ENCODE results near the gene PLD1. TPM values are rescaled to one million over a fixed set of nuclear protein-coding genes. Genes with fewer than 3 reads are reported as not detected.
A peak's percentile ranks its signal among the peaks of the same experiment; 100 is the strongest.
"Not testable (repeated sequence)": the region's sequence is repeated elsewhere in the genome, so short reads cannot be mapped to it uniquely, and the experiment has no call there.

The PLD1 gene
- total RNA-seq, 1 experiment from 2014 or later: 33.5 TPM

DNA sequence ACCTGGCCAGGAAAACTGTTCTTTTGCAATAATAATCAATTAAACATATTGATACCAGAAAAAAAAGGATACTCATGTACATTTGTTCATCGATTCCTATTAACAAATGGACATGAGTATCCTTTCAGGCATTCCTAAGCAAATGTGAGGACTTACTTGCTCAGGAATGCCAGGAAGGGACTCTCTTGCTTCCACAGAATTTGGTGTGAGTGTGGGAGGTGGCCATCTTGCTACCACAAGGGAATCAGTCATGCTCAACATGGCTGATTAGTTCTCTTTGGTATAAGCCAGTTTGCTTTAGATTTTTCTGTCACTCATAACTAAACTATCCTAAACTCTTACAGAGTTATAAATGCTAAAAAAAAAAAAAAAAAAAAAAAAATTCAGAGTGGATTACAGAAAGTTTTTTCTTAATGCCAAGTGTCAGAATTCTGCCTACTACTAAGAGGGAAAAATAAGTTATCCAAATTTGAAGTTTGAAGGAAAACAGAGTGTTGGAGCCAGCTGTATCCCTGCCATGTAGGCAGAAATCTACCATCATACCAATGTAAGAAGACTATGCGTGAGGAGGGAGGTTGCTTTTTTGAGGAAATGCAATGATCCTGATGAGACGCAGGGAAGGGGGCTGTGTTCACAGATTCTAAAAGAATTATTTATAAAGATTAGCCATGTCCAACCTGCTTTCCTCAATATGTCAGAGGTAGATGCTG, 98.7 kb downstream of the PLD1 start:
- no peak for DNase-seq (ENCODE audit: extremely low read depth, low read depth)

DNA sequence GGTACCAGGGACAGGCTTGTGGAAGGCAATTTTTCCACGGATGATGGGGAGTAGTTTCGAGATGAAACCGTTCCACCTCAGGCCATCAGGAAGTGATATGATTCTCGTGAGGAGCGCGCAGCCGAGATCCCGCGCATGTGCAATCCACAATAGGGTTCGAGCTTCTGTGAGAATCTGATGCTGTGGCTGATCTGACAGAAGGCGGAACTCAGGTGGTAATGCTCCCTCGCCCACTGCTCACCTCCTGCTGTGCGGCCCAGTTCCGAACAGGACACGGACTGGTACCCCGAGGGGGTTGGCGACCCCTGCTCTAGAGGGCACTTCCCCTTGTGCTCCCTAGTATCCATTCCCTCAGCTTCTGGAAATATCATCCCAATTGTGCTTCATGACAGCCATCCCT, 99.9 kb downstream of the PLD1 start:
- DNase-seq (ENCODE audit: extremely low read depth, low read depth): no peak

DNA sequence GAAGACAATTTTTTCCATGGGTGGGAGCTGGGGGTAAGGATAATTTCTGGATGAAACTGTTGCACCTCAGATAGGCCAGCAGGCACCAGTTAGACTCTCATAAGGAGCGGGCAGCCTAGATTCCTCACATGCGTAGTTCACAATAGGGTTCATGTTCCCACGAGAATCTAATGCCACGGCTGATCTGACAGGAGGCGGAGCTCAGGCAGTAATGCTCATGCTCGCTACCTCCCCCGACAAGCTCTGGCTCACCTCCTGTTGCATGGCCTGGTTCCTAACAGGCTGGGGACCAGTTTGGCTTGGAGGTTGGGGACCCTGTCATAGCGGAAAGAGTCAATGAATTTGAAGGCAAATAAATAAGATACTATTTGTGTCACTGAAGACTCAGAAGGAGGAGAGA, 105.5 kb downstream of the PLD1 start:
- no peak for DNase-seq (ENCODE audit: extremely low read depth, low read depth)

DNA sequence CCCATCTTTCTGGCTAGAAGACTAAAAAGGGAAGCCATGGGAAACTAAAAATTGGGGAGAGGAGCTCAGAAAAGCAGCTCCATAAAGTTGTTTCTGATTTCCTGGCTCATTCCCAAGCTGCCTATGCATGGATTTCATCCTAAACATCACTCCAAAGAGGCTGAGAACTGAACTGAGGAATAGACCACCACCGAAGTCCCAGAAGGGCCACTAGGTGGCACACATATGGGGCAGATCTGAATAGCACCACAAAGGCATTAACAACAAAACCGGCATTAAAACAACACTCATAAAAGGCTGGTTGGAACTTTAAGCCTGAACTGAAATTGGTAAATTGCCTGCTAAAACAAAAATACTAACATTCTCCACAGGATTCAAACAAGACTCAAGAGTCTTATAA, 106.3 kb downstream of the PLD1 start:
- DNase-seq (ENCODE audit: extremely low read depth, low read depth): peak; percentile 22

DNA sequence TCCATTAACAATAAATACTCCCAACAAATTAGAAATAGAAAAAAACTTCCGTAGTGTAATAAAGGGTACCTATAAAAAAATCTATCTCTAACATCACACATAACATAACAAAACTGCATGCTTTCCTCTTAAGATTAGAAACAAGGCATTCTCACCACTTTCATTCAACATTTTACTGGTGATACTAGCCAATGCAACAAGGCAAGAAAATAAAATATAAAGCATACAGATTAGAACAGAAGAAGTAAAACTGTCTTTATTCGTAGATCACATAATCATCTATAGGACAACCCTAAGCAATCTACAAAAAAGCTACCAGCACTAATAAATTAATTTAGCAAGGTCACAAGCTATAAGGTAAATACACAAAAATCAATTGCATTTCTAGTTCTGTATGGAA, 107.1 kb downstream of the PLD1 start:
- DNase-seq (ENCODE audit: extremely low read depth, low read depth): no peak

DNA sequence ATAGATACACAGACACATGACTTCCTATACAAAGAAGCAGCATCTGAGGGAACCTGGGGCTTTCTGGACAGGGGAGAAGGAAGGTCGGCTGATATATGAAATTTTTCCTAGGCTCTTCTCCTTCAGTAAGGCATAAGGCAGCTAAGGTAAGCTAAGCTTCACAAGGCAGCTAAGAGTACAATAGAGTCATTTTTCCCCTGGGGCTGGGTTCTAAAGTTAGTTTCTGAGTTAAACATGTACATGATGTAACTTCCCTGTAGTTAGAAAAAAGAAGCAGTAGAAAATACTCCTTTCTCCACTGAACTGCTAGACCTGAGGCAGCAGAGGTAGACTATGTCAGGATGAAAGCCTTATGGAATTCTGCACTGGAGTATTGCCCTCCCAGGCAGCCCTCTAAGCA, 109.6 kb downstream of the PLD1 start:
- DNase-seq (ENCODE audit: extremely low read depth, low read depth): no peak

DNA sequence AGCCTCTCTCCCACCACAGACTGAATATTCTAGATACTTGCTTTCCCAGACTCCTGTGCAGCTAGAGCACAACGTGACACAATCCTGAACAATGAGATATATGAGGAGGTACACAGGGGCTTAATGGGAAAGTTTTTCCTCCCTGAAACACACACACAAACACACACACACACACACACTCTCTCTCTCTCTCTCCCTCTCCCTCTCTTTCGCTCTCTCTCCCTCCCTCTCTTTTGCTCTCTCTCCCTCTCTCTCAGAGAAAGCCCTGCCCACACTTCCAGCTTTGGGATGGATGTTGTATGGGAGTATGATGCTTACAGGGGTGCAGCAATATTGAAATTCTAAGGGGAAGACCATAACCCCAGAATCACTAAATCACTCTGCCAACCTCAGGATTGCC, 110.1 kb downstream of the PLD1 start:
- no peak for DNase-seq (ENCODE audit: extremely low read depth, low read depth)

DNA sequence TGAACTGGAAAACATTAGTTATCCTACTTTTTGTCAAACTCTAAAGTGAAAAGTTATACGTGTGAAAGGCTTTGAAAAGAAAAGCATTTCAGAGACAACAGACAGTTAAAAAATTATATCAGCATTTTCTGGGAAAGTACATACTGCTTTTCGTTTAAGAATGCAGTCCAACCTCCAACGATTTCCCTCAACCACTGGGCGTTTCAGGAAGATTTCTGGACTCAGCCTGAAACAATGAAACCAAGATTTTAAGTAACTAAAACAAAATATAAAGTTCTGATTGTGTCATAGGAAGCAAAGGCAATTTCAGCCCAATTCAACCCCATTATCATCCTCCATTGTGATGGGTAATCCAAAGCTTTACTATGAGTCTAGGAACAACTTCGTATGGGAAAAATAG, 110.7 kb downstream of the PLD1 start:
- DNase-seq (ENCODE audit: extremely low read depth, low read depth): no peak

DNA sequence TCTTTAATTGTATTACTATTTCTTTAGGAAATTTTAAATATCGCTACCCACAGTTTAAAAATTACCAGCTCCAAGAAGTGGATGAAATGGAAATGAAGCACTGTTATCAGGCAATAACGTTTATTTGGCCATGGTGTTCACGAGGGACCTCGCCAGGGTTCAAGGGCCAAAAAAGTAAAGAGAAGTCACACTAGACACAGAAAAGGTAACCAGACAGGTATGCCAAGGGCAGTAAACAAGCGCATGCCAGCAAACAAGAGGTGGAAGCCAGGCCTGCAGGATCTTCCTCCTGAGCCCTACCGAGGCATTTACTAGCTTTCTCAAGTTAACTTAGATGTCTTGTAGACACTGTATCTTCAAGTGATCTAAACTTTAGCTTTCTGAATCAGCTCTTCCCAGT, 113.5 kb downstream of the PLD1 start:
- DNase-seq (ENCODE audit: extremely low read depth, low read depth): no peak

DNA sequence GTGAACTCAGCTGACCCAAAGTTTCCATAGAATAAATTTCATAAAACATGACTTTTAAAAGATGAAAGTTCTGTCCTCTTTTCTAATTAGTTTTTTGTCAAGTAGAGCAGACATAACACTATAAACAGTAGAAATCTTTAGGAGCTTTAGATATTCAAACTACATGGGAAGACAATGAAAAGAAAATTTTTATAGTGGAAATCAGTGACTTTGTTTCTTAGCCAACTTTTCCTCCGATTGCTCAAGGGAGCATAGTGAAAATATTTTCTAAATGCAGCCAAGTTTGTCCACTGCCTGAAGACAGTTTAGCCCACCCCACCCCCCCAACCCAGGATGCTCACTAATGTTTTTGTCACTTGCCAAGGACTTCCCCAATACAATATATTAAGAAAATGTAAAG, 114.9 kb downstream of the PLD1 start:
- DNase-seq (ENCODE audit: extremely low read depth, low read depth): no peak

DNA sequence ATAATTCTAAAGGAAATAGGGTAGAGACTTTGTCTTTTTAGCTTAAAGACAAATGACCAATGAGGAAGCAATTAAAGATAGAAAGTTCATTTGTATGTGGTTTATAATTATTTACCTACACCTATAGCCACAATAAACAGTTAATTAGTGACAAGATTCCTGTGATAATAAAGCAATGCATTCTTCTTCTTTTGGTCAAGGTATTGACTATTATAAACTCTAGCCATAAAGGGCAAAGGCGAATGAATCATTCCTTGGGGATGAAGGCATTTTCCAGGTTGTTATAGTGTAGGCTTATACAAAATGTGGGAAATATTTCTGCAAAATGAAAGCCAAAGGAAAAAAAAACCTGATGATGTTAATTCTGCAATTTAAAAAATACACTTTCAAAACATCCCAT, 115.4 kb downstream of the PLD1 start:
- no peak for DNase-seq (ENCODE audit: extremely low read depth, low read depth)

DNA sequence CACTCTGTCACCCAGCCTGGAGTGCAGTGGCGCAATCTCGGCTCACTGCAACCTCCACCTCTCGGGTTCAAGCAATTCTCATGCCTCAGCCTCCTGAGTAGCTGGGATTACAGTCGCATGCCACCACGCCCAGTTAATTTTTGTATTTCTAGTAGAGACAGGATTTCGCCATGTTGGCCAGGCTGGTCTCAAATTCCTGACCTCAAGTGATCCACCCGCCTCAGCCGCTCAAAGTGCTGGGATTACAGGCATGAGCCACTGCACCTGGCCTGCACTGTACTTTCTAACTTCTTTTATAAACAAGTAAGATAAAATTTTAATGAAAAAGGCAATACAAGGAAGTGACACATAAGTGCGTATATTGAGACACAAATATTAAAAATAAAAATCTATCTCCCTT, 117.7 kb downstream of the PLD1 start:
- DNase-seq (ENCODE audit: extremely low read depth, low read depth): not testable (repeated sequence)

DNA sequence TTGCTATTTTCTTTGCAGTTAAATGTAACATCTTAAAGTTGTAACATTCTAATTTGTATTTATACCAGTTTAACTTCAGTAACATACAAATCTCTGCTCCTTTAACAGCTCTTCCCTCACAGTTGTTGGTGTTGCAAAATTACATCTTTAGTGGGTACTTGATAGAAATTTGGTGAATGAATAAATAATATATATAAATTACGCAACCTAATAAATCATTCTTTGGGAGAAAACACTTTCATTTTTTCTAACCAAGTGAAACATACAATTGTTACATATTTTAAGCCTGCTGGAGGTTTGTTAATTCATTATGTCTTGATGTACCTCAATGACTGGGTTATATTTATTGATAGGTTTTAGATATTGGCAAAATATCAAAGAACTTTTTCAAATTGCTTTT, 118.8 kb downstream of the PLD1 start:
- DNase-seq (ENCODE audit: extremely low read depth, low read depth): no peak

DNA sequence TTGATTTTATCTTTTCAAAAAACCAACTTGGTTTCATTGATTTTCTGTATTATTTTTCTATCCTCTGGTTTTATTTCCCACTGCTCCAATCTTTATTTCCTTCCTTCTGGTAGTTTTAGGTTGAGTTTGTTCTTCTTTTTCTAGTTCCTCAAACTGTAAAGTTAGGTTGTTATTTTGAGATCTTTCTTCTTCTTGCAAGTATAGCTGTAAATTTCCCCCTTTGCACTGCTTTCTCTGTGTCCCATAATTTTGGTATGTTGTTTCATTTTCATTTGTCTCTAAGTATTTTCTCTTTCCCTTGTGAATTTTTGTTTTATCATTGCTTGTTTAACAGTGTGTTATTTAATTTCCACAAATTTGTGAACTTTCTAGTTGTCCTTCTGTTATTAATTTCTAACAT, 120.0 kb downstream of the PLD1 start:
- DNase-seq (ENCODE audit: extremely low read depth, low read depth): no peak

DNA sequence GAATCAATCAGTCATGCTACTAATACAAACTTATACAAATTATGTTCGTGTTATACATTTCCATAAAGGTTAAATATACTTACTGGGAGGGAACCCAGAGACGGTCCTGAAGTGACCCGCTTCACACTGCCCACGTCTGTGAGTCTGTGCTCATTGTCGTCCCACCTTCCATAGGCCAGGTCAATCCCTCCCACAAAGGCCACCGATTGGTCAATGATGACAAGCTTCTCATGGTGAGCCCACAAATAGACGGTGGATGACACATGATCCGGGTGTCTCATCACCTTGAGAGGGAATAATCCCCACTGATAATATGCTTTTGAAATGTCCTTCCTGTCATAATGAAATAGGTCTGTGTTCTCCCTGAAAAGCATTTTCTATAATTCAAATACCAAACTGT, 121.7 kb downstream of the PLD1 start:
- no peak for DNase-seq (ENCODE audit: extremely low read depth, low read depth)

DNA sequence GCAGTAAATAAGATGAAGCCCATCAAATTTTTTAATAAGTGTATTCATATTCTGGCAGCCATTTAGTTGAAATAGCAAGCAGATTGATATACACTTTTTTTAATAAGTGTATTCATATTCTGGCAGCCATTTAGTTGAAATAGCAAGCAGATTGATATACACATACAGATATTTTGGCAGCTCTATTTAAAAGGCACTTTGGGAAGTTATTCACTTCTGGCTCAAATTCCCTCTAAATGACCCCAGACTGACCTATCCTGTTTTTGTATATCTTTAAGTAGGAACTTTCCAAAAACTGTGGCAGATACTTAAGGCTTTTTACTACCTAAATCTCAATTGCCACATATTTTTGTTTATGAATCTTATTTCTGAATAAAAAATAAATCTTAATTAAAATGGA, 122.3 kb downstream of the PLD1 start:
- DNase-seq (ENCODE audit: extremely low read depth, low read depth): no peak

DNA sequence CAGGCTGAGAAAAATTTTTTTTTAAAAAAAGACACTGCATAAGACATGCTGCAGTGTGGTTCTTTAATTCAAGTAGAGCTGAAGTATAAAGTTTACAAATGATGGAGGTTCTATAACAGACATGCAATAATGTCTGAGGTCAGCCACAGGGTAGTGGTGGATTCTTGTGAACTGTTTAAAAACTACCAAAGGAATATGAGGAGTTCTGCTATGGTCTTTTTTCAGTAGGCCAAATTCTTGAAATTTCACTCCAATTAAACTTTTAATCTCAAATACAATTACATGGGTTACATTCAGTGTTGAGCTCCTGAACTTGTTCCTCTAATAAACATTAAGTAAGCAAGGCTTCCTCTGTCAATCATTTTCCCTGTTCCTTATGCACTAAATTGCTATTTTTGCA, 122.7 kb downstream of the PLD1 start:
- DNase-seq (ENCODE audit: extremely low read depth, low read depth): no peak

DNA sequence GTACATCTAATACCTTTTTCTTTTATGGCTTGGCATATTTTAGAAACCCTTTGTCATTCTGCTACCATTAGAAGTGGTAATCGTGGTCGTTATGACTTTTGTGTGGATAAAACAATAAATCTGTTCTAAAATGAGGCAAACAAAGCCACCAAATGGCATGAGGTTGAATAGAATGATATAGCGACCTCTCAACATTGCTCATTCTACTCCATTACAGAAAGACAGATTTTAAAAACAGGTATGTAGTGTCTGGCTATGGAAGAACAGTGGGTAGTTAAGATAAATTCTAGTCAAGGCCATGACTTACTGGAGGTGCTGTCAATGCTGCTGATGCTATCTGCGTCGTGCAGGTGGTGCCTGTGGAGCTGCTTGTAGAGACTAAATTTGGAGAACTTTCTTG, 123.2 kb downstream of the PLD1 start:
- no peak for DNase-seq (ENCODE audit: extremely low read depth, low read depth)

DNA sequence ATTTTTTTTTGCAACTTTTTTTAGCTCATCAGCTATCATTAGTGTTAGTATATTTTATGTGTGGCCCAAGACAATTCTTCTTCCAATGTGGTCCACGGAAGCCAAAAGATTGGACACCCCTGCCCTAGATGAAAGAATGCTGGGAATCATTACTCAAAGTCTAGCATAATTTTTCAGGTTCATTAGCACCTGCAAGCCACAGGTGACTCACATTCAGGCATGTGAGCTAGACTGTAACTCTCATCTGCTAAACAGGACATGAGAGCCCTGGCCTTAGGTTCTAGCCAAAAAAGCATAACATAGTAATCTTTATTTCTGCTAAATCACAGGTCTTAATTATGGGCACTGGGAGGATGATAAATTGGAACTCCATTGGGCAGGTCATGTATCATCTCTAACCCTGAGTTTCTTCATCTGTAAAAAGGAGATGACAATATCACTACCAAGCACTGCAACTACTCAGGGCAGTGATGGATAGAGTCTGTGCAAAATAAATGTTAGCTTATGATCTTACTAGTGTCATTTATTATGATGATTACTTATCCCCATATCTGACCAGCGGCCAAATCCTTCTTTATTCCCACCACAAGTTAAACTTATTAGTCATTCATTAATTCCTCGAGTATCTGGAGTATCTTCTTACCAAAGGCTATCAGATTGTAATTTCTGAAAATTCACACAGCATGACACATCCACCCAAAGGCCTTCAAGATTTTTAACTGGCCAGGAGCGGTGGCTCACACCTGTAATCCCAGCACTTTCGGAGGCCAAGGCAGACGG, 125.0 kb downstream of the PLD1 start:
- no peak for DNase-seq (ENCODE audit: extremely low read depth, low read depth)

DNA sequence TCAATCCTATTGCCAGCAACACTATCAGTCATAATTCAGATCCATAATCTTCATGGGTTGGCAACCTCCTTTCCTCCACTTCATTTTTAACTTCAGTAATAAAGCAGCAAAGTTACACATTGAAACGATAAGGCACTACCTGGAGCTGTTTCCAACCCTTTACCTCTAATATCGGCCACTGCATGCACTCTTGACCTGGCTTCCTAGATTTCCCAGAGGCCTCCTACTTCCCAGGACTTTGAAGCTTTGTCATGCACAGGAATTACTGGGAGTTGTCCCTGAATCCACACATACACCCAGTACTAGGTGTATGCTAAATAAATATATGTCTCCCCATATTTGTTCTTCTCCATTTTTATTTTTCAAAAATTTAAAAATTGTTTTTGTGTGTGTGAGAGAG, 126.1 kb downstream of the PLD1 start:
- no peak for DNase-seq (ENCODE audit: extremely low read depth, low read depth)

DNA sequence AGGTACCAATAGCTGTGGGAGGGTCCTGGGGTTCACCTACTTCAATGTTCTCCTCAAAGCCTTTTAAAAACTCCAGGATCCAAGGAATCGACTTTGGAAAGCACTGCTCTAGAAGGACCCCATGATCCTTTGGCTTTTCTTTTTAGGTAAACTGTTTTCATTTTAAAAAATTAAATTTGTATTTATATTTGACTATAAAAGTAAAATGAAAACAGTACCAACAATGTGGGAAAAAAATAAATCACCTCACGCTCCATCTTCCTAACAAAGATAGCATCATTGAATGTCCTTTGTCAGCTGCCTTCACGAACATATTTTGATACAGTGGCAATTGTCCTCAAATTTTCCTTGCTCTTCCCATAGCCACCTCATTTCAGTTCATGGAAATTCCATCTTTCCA, 127.5 kb downstream of the PLD1 start:
- DNase-seq (ENCODE audit: extremely low read depth, low read depth): no peak

DNA sequence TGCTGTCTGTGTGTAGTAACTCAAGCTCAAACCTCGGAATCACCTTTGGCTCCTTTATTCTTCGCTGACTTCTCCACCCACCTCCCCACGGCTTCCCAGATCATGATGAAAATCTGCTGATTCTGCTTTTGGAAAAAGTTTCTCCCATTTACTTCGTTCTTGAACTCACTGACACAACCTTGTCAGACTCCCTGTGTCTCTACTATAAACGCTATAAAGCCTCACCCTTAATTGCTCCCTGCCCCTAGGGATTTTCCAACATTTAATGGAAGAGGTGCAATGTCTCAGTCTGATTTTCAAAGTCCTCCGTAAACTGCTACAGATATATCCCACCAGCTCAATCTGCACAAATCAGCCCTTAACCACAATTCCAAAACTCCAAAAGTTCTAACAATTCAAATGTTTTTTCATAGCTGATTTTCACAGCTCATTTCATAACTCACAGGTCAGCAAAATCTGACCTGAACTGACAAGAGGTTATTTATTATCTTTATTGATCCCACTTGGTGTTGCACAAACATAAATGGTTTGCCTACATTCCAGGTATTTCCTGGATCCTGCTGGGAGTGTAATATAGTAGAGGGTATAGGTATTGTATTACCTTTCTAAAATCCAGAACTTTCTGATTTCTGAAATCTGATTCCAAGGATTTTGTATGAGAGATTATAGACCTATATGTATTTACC, 129.4 kb downstream of the PLD1 start:
- DNase-seq (ENCODE audit: extremely low read depth, low read depth): no peak
